Sigmoid colon (tissue), 3 donors: ENCODE results near the gene ITPK1.

ENCODE experiments used
- CTCF ChIP-seq, 4 experiments: fragments of 450-650 bp in 3 of 4; fragments of 200-600 bp in 1 of 4; IDR thresholded peaks; one replicate each; pipeline ENCODE4 v1.5.1; 2016 to 2019; ENCODE audit warnings: antibody characterized with exemption in 4 of 4, mild to moderate bottlenecking in 3 of 4, moderate library complexity in 2 of 4
- POLR2A ChIP-seq, 2 donors: fragments of 450-650 bp; IDR thresholded peaks; one replicate each; pipeline ENCODE4 v1.6.1; 2016; ENCODE audit warnings: antibody characterized with exemption in 2 of 2, mild to moderate bottlenecking in 2 of 2, moderate library complexity in 2 of 2

GRCh38 chr14:92914087-92914656 lies 201.6 kb downstream of the ITPK1 start:
- TF ChIP-seq CTCF (IDR thresholded peaks at IDR 0.05): no peak
- no peak for TF ChIP-seq POLR2A (IDR thresholded peaks at IDR 0.05)
